Activated T-cell treated with anti-CD3 and anti-CD28 coated beads, Interleukin-2, amount 50 U/mL, for 24 hours (primary cell): ENCODE data around the gene PAX6.
"Not testable (repeated sequence)": the region's sequence is repeated elsewhere in the genome, so short reads cannot be mapped to it uniquely, and the experiment has no call there.

Experiments
- DNase-seq: peaks from one replicate; pipeline ENCODE4 v3.0.0-alpha.2; 2020
- H3K27ac Mint-ChIP-seq: 2 replicates; pipeline ENCODE4 v1.8.0; 2020; ENCODE audit warnings: mild to moderate bottlenecking, mixed read lengths
- H3K27me3 Mint-ChIP-seq: 2 replicates; pipeline ENCODE4 v1.8.0; 2020; ENCODE audit warnings: mixed read lengths
- H3K36me3 Mint-ChIP-seq: 2 replicates; pipeline ENCODE4 v1.8.0; 2020; ENCODE audit warnings: low read depth, mixed read lengths
- H3K4me1 Mint-ChIP-seq: 2 replicates; pipeline ENCODE4 v1.8.0; 2020; ENCODE audit warnings: low read depth, mixed read lengths
- H3K4me3 Mint-ChIP-seq: 2 replicates; pipeline ENCODE4 v1.8.0; 2020; ENCODE audit warnings: mild to moderate bottlenecking, moderate library complexity, mixed read lengths
- H3K9me3 Mint-ChIP-seq: 2 replicates; pipeline ENCODE4 v1.8.0; 2020; ENCODE audit warnings: mixed read lengths

Gene PAX6

DNA sequence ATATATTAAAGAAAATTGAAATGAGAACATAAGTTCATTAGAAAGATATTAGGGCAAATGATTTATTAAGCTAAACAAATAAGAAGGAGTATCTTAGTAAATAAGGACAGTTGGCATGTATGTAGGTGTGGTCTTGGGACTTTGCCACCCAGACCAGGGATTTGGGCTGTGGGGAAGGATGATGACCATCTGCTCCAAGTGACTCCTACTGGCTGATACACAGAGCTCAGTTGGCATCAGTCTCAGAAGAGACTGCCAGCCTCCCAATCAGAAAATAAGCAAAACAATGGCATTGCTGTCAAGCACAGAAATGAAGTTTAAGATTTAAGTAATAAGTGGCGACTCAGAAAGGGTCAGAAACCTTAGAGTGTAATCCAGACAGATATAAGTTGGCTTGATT, 49.5 kb downstream of the PAX6 start:
- no peak overlapping the region for H3K4me3 Mint-ChIP-seq
- H3K36me3 Mint-ChIP-seq = no peaks in the 10 kb centered on the region

DNA sequence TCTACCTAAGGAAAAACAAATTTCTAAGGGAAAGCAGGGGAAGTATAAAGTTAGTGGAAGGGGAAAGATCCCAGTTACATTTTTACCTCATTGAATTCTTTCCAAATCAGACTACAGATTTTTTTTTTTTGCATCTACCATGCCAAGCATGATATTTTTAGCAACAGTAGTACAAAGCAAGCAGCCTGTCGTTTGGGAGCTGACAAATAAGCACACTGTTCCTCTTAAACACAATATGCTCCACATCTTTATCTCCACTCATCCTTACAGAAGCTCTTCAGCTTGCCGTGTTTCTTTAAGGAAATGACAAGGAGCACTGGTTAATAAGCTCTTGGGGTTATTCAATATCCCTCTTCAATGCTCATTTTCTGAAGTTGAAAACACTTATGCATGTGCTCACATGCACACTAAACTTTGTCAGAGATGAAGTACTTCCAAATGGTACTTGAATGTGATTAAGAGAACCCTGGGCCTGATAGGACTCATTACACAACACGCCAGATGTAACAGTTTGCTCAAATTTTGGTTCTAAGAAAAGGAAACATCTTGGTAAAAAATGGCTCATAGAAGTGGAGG, 53.8 kb downstream of the PAX6 start:
- no peaks in the 10 kb centered on the region for H3K4me1 Mint-ChIP-seq
- no peak overlapping the region for H3K27ac Mint-ChIP-seq
- no peak for DNase-seq
- H3K36me3 Mint-ChIP-seq = no peaks in the 10 kb centered on the region
- no peaks in the 10 kb centered on the region for H3K9me3 Mint-ChIP-seq
- no peaks in the 10 kb centered on the region for H3K27me3 Mint-ChIP-seq
- no peak overlapping the region for H3K4me3 Mint-ChIP-seq

More for the DNA sequence above, 49.5 kb downstream of the PAX6 start:
- Mint-ChIP-seq H3K27ac (no peak overlapping the region), H3K9me3 (no peaks in the 10 kb centered on the region), H3K4me1 (no peaks in the 10 kb centered on the region), H3K27me3 (no peaks in the 10 kb centered on the region)
- DNase-seq = no peak

DNA sequence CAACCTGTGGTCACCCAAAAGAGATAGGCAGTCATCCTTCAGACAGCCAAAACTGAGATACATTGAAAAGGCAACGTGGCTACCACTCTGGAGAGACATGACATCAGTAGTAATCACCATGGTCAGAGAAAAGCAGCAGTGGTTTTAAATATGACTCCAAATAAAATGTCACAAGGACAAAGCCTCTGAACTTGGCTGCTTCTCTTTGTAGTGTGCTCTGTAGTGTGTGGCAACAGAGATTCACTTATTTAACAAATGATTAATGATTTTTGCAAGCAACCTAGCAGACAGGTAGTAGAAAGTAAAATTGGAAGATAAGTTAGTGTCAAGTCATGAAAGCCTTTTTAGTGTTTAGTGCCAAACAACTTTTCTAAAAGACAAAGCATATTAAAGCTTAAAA, 63.5 kb downstream of the PAX6 start:
- H3K36me3 Mint-ChIP-seq = peaks cover 6% of the 10 kb centered on the region
- DNase-seq = no peak
- no peaks in the 10 kb centered on the region for H3K4me1 Mint-ChIP-seq
- no peaks in the 10 kb centered on the region for H3K27me3 Mint-ChIP-seq
- H3K27ac Mint-ChIP-seq = no peak overlapping the region
- no peaks in the 10 kb centered on the region for H3K9me3 Mint-ChIP-seq
- H3K4me3 Mint-ChIP-seq = no peak overlapping the region

DNA sequence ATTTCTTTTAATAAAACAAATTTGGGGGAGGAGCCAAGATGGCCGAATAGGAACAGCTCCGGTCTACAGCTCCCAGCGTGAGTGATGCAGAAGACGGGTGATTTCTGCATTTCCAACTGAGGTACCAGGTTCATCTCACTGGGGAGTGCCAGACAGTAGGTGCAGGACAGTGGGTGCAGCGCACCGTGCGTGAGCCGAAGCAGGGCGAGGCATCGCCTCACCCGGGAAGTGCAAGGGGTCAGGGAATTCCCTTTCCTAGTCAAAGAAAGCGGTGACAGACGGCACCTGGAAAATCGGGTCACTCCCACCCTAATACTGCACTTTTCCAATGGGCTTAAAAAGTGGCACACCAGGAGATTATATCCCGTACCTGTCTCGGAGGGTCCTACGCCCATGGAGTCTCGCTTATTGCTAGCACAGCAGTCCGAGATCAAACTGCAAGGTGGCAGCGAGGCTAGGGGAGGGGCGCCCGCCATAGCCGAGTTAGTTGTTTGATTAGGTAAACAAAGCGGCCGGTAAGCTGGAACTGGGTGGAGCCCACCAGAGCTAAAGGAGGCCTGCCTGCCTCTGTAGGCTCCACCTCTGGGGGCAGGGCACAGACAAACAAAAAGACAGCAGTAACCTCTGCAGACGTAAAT, 70.3 kb downstream of the PAX6 start:
- Mint-ChIP-seq H3K9me3 (peaks cover 28% of the 10 kb centered on the region), H3K36me3 (peaks cover 23% of the 10 kb centered on the region)
- not testable (repeated sequence) for H3K27me3 Mint-ChIP-seq, H3K27ac Mint-ChIP-seq, DNase-seq, H3K4me3 Mint-ChIP-seq, H3K4me1 Mint-ChIP-seq

DNA sequence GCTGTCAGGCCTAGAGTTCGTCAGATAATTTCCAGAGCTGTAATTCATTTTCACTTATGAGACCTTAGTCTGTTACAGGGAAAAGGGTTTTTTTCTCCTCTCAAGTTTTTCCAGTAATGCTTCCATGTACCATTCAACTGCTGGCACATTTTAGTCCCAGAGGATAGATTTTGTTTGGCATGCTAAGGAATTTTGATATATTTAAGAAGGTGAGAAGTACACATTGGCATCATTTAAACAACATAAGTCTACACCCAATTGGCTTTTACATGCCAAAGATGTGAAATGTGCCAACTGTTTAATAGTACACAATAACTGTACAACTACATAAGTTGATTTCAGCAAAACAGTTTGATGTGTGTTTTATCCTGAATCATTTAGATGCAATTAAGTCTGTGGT, 71.0 kb downstream of the PAX6 start:
- no peaks in the 10 kb centered on the region for H3K27me3 Mint-ChIP-seq
- no peak overlapping the region for H3K27ac Mint-ChIP-seq
- H3K36me3 Mint-ChIP-seq = peaks cover 25% of the 10 kb centered on the region
- no peak for DNase-seq
- no peaks in the 10 kb centered on the region for H3K4me1 Mint-ChIP-seq
- H3K4me3 Mint-ChIP-seq = no peak overlapping the region
- H3K9me3 Mint-ChIP-seq = peaks cover 30% of the 10 kb centered on the region
